Kidney epithelial cell (primary cell): ENCODE data around the gene ABCB8. TPM values are rescaled to one million over a fixed set of nuclear protein-coding genes. Genes with fewer than 3 reads are reported as not detected.
"Not testable (repeated sequence)": the region's sequence is repeated elsewhere in the genome, so short reads cannot be mapped to it uniquely, and the experiment has no call there.

Experiments
- DNase-seq: peaks from one replicate; pipeline ENCODE4 v3.0.0-alpha.2; 2010; ENCODE audit warnings: low read depth
- H3K27me3 ChIP-seq: 2 replicates; pipeline ENCODE4 v1.6.0; 2011; ENCODE audit warnings: low read length; ENCODE audit not compliant: control insufficient read depth, insufficient read depth
- H3K36me3 ChIP-seq: 2 replicates; pipeline ENCODE4 v1.5.1; 2011; ENCODE audit warnings: low read length; ENCODE audit not compliant: control insufficient read depth, insufficient read depth
- H3K4me3 ChIP-seq: 2 replicates; pipeline ENCODE4 v1.5.1; 2011; ENCODE audit warnings: low read depth, mild to moderate bottlenecking, control low read depth, low read length
- total RNA-seq: library from RNA; depleted of rRNA; stranded (reverse); fragments of >200 nt; gene quantifications from 2 replicates; pipeline ENCODE4 v1.2.3, GENCODE V29; 2015
- TF ChIP-seq, protein P1 (sequence below): IDR thresholded peaks from 2 replicates; pipeline ENCODE4 v1.5.1; 2011; ENCODE audit warnings: mild to moderate bottlenecking, moderate library complexity, low read length, control low read depth, inconsistent platforms; ENCODE audit not compliant: insufficient read depth, poor library complexity, severe bottlenecking

The ABCB8 gene
- total RNA-seq, 1 donor from 2014 or later = 37.1 TPM

- H3K4me3 ChIP-seq = no peak overlapping the region
These were observed 18.8 kb upstream of the ABCB8 start for GRCh38 chr7:151009327-151010036.

DNA sequence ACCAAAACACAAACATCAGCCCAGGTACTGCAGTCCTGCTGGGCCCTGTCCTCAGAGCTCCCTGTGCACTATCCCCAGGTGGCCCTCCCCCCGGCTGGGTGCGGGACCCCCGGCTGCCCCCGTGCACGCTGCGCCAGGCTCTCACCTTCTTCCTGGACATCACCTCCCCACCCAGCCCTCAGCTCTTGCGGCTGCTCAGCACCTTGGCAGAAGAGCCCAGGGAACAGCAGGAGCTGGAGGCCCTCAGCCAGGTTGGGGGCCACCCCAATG lies 18.3 kb upstream of the ABCB8 start:
- Histone ChIP-seq H3K36me3 (no peaks in the 10 kb centered on the region), H3K4me3 (no peak overlapping the region), H3K27me3 (peaks cover 37% of the 10 kb centered on the region)
- TF ChIP-seq, protein P1, sequence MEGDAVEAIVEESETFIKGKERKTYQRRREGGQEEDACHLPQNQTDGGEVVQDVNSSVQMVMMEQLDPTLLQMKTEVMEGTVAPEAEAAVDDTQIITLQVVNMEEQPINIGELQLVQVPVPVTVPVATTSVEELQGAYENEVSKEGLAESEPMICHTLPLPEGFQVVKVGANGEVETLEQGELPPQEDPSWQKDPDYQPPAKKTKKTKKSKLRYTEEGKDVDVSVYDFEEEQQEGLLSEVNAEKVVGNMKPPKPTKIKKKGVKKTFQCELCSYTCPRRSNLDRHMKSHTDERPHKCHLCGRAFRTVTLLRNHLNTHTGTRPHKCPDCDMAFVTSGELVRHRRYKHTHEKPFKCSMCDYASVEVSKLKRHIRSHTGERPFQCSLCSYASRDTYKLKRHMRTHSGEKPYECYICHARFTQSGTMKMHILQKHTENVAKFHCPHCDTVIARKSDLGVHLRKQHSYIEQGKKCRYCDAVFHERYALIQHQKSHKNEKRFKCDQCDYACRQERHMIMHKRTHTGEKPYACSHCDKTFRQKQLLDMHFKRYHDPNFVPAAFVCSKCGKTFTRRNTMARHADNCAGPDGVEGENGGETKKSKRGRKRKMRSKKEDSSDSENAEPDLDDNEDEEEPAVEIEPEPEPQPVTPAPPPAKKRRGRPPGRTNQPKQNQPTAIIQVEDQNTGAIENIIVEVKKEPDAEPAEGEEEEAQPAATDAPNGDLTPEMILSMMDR = no peak
- DNase-seq = no peak

More at GRCh38 chr7:151009327-151010036, 18.8 kb upstream of the ABCB8 start:
- Histone ChIP-seq H3K27me3 (peaks cover 36% of the 10 kb centered on the region), H3K36me3 (no peaks in the 10 kb centered on the region)
- no peak for DNase-seq
- TF ChIP-seq, protein P1 = peak; percentile 12

DNA sequence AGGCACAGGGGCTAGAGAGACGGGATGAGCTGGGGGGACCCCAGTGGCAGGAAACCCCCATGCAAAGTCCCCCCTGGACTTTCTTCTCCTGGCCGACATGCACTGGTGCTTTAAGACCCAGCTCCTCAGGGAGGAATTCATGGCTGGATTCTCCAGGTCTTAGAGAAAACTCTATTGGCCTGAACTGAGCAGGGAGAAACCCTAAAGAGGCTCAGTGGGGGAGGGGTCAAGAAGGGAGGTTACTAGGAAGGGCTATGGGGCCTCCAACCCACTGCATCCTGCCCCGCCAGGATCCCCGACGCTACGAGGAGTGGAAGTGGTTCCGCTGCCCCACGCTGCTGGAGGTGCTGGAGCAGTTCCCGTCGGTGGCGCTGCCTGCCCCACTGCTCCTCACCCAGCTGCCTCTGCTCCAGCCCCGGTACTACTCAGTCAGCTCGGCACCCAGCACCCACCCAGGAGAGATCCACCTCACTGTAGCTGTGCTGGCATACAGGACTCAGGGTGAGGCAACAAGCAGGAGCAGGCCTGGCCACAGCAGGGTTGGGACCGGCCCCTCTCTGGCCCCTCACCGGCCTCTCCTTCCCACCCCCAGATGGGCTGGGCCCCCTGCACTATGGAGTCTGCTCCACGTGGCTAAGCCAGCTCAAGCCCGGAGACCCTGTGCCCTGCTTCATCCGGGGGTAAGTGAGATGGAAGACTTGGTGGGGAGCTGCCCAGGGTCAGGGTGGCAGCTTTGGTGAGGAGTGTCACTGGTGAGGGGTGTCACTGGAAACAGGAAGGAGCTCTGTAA lies 17.7 kb upstream of the ABCB8 start:
- H3K27me3 ChIP-seq = peaks cover 36% of the 10 kb centered on the region
- H3K36me3 ChIP-seq = no peaks in the 10 kb centered on the region
- DNase-seq = no peak
- H3K4me3 ChIP-seq = no peak overlapping the region
- TF ChIP-seq, protein P1 = no peak

DNA sequence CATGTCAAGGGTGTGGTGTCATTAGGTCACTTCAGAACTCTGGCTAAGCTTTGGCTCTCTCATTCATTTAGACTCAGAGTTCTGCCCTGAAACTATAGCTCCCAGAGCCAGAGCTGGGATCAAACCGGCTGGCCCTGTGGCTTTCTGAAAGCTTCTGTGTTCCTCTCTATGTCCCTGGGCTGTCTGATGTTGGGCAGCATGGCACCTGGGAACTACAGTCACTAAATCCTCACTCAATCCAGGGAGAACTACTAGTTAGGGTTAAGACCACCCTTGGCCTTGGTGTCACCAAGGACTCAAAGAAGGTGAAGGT lies 17.2 kb upstream of the ABCB8 start:
- peaks cover 38% of the 10 kb centered on the region for H3K27me3 ChIP-seq
- no peaks in the 10 kb centered on the region for H3K36me3 ChIP-seq
- no peak overlapping the region for H3K4me3 ChIP-seq
- TF ChIP-seq, protein P1 = no peak
- DNase-seq = no peak

DNA sequence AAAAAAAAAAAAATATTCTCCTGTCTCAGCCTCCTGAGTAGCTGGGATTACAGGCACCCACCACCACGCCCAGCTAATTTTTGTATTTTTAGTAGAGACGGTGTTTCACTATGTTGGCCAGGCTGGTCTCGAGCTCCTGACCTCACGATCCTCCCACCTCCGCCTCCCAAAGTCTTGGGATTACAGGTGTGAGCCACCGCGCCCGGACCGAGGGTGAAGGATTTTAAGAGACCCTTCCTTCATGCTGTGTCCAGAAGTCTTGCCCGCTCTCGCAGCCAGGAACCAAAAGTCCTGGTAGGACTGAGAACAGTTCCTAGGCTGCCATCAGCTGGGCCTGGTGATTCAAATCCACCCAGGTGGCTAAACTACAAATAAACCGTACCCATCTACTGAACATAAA lies 16.6 kb upstream of the ABCB8 start:
- H3K4me3 ChIP-seq, H3K36me3 ChIP-seq, DNase-seq: not testable (repeated sequence)
- H3K27me3 ChIP-seq = peaks cover 41% of the 10 kb centered on the region

- no peak overlapping the region for H3K4me3 ChIP-seq
- DNase-seq = no peak
- H3K27me3 ChIP-seq = peaks cover 45% of the 10 kb centered on the region
- TF ChIP-seq, protein P1 = no peak
- H3K36me3 ChIP-seq = no peaks in the 10 kb centered on the region
These were observed 16.1 kb upstream of the ABCB8 start for GRCh38 chr7:151012031-151012692.
